HG02759 (cell line): Measurements from ENCODE around the gene ZFP36L1.

Source experiments
- ATAC-seq: cut with Tn5 transposase; IDR thresholded peaks from one replicate; pipeline ENCODE4 v1.9.1; 2021; ENCODE audit warnings: mild to moderate bottlenecking, moderate library complexity; ENCODE audit not compliant: unreplicated experiment

Gene ZFP36L1, protein sequence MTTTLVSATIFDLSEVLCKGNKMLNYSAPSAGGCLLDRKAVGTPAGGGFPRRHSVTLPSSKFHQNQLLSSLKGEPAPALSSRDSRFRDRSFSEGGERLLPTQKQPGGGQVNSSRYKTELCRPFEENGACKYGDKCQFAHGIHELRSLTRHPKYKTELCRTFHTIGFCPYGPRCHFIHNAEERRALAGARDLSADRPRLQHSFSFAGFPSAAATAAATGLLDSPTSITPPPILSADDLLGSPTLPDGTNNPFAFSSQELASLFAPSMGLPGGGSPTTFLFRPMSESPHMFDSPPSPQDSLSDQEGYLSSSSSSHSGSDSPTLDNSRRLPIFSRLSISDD

DNA sequence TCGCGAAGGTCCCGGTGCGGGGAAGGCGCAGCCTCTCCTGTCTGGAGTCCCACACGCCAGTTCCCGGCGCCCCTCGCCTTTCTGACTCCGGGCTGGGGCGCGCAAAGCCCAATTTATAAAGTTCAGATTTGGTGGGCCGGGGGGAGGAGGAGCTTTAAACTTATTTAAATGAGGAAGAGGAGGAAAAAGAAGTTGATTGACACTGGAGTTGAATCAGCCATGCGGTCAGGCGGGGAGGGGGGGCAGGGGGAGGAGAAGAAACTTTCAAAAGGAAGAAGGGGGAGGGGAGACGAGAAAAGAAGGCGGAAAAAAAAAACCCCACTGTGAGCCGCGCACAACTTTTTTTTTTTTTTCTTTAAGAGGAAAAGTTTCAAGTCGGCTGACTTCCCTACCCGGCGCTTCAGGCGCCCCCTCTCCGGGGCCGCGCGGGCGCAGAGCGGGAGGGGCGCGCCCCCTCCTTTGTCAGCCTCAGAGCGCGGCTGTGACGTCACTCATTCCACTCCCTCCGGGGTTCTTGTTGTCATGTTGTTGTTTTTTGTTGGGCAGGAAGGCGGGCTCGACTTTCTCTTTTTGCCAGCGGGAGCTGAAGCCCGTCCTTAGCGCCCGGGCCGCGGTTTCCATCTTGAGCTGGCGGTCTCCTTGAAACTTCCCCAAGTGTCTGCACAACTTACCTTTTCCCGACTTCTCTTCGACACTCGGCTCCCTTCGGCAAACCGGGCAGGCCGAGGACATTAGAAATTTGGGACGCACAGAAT is at the start of gene ZFP36L1:
ZFP36L1 (minus strand) TSS at position 89 of the 755 bp plus-strand sequence. CDS start 129 bp downstream, outside the sequence.
- peak; percentile 42 for ATAC-seq

DNA sequence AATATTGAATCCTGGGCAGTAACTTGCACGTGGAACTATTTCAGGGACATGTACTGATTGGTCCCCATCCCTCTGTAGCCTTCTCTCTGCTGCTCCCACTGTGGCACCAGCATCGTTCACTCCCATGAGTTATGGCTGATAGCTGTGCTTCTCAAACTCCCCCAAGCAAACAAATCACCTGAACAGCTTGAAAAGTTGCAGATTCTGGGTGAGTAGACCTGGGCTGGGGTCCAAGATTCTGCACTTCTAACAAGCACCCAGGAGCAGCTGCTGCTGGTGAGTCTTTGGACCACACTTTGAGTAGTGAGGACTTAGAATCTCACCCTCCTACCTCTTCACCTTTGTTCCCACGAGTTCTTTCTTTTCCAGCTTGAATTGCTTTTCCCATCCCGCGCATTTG is 49.4 kb upstream of the ZFP36L1 start:
- ATAC-seq: no peak

DNA sequence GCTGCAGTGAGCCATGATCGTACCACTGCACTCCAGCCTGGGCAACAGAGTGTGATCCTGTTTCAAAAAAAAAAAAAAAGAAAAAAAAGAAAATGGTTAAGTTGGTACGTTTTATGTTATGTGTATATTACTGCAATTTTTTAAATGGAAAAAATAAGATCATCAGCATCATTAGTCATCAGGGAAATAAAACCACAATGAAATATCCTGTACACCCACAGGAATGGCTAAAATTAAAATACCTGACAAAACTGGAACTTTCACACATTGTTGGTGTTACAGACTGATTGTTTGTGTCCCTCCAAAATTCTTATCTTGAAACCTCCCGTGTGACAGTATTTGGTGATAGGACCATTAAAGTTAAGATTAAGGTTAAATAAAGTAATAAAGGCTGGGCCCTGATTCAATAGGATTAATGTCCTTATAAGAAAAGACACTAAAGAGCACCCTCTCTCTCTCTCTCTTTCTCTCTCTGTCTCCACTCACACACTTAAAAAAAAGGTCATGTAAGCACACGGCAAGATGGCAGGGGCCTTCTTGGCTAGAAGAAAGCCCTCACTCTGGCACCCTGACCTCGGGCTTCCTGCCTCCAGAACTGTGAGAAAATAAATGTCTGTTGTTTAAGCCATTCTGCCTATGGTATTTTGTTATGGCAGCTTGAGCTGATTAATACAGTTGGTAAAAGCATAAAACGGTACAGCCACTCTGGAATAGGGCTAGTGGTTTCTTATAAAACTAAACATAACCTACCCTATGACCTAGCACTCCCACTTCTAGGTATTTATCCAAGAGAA is 48.3 kb upstream of the ZFP36L1 start:
- ATAC-seq: no peak

DNA sequence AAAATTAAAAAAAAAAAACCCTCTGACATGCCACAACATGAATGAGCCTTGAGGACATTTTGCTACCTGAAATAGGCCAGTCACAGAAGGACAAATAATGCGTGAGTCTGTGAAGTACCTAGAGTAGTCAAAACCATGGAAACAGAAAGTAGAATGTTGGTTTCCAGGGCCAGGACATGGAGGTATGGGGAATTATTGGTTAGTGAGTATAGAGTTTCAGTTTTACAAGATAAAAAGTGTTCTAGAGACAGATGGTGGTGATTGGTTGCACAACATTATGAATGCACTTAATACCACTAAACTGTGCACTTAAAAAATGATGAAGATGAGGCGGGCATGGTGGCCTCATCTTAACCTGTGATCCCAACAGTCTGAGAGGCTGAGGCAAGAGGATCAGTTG is 47.6 kb upstream of the ZFP36L1 start:
- no peak for ATAC-seq

DNA sequence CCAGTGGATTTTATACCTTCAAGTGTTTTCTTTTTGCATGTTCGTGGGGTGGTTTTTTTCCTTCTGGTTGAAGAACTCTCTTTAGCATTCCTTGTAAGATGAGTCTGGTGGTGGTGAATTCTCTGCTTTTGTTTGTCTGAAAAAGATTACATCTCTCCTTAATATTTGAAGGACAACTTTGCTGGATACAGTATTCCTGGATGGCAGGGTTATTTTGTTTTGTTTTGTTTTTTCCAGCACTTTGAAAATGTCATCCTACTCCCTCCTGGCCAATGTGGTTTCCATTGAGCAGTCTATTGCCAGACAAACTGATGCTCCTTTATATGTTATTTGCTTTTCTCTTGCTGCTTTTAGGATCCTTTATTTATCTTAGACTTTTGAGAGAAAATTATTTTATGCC is 43.2 kb upstream of the ZFP36L1 start:
- ATAC-seq: no peak

DNA sequence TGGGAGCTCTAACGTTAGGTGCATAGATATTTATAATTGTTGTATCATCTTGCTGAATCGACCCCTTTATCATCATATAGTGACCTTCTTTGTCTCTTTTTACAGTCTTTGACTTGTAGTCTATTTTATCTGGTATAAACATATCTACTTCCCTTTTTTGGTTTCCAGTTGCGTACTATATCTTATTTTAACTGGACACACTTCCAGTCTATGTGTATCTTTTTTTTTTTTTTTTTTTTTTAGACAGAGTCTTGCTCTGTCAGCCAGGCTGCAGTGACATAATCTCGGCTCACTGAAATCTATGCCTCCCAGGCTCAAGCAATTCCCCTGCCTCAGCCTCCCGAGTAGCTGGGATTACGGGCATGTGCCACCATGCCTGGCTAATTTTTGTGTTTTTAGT is 41.9 kb upstream of the ZFP36L1 start:
- ATAC-seq: no peak

DNA sequence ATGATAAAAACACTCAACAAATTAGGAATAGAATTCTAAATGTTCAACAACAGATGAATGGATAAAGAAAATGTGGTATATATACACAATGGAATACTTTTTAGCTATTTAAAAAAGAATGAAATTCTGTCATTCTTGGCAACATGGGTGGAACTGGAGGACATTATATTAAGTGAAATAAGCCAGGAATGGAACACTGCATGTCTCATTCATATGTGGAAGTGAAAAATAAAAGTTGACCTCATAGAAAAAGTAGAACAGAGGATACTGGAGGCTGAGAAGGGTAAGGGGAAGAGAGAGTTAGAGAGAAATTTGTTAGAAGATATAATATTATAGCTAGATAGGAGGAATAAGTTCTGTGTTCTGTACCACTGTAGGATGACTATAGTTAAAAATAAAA is 35.8 kb upstream of the ZFP36L1 start:
- ATAC-seq: no peak

DNA sequence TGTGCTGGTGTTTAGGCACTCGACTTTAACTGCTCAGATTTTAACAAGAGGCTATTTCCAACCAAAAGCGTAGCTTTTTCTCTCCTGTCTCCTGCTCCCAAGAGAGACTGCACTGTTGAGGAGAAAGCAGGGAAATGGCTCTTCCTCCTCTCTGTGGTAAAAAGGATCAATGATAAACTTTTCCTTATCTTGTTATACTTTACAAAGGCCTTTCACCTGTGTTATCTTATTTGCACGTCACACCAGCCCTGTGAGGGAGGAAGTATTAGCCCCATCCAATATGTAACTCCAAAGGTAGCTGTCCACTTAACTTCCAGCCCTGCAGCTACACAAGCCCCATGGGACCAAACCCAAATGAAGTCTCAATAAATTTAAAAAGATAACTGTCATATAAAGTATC is 32.9 kb upstream of the ZFP36L1 start:
- no peak for ATAC-seq

DNA sequence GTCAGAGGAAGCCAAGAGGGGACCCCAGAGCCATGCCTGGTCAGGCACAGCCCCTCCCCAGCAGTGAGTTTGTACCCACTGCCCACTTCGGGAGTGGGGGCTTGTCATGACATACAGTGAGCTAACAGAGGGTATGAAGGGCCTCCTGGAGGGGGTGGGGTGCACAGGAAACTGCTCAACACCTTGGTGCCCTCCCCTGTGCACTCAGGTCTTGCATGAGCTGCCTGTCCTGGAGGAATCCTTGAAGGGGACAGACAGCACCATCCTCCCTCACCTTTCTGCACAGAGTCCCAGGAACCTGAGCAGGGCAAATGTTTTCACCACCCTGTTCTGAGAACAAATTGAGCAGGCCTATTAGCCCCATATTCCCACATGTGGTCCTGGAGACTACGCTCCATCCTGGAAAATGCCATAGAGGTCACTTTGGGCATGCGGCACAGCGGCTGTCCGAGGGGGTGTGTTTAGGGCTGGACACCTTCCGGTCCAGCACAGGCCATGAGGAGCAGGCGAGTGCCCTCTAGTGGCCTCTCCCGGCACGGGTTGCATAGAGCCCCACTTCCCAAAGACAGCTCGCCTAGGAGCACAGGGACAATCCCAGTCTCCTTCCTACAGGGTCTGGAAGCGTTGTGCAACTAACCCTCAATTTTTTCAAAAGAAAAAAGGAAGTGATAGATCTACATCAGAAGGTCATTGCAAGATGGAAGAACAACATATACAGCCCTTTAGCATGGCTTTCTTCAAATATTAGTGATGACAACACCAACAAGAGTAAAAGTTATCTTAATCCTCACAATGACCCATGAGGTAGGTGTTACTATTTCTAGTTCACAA is 31.9 kb upstream of the ZFP36L1 start:
- no peak for ATAC-seq

DNA sequence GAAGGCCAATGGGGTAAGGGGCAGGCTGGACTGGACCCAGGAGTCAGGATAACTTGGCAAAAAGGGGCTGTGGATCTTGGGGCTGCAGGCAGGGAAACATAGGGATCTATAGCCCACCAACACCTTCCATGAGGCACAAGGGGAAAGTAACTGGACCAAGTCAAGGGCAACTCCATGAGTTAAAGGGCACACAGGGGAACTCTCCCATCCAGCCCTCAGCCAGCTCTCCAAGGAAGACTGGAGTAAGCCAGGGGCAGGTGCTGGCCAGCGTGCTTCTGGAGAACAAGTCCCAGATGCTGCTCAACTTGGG is 31.3 kb upstream of the ZFP36L1 start:
- ATAC-seq: no peak

DNA sequence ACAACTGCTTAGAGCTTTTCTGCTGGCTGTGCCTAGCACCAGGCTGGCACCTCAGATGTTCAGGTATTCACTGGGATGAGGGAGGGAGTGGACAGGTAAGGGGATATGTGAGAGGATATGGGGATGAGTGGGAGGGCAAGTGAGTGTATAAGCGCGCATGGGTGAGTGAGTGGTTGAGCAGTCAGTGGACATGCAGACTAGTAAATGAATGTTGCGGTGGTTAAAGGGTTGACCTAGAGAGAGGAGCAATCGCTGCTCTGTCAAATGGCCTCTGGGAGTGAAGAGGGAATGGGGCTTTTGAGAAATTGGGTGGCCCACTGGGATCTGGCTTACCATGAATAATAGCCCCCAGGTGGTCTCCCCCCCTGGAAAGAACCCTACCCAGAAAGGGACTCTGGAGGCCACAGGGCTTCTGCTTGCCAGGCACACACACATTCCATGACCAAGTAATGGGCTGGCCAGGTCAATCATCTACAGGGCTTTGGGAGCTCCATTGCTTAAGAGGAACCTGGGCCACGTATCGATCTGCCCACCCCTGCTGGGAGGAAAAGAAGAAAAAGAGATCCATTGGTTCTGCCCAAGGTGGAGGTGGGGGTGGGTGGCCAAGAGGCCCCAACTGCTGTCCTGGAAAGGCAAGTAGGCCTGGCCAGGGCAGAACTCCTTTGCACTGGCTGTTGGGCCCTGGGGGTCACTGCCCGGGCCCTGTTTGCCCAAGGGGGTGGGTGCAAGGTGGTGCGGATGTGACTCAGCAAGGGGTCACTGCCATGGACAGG is 30.8 kb upstream of the ZFP36L1 start:
- no peak for ATAC-seq

DNA sequence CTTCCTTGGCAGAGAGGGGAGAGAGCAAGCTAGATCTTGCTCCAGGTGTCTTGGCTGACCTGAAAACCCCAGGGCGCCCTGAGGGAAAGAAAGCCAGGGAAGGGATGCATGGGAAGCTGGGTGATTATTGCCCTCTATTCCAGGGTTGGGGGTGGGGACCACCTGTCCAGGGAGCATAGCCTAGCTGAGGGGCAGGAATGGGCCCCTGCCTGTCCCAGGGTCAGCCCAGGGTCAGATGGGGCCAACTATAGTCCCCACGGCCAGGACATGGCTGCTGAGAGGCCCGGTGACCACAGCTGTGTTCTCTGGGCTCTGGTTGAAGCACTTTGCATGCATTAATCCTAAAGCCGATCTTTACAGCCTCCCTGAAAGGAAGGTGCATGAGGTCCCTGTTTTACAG is 30.1 kb upstream of the ZFP36L1 start:
- no peak for ATAC-seq

DNA sequence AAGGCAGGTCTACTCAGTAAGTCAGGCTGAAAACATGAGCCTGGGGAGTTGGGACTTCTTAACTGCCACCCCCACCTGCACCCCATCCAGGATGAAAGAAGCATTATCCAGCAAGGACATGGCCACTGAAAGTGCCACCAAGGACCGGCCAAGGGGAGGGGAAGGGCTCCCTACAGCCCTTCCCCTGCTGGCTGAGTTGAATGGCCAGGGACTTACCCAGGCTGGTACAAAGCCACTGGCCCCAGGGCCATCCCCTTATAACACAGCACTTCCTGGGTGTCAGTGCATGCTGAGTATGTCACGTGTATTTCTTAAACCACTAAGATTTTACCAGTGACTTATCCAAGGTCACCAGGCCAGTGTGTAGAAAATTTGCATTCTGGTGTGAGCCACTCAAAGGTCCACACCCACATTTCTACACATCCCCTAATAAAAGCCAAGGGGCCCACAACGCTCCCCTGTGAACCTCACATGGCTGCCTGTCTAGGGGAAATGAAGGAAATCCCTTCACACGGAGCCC is 29.3 kb upstream of the ZFP36L1 start:
- ATAC-seq: peak; percentile 69

DNA sequence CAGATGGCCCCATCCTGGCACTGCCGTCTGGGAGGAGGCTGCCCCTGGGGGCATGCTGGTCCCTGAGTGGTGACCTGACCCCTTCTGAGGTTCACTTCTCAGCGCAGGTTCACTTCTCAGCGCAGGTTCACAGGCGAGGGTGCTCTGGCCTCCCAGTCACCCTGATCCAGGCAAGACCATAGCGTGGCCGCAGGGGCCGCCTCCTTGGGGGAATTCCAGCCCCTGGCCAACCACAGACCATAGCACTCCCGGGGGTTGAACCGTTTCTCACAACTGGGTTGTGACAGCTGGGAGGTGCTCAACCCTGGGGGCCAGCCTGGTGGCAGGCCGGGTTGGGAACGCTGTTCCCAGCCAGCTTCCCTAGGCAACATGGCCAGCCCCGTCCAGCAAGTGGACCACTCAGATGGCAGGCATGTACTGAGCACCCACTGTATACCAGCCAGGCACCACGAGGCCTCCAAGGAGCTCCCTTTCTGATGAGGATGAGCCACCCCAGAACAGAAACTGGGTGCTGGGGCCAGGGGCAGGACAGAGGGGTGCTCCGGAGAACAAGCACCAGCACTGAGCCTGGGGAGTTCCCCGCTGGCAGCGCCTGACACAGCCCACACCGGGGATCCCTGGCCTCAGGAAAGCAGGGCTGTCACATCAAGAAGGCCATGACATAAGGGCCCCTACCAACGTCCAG is 28.3 kb upstream of the ZFP36L1 start:
- ATAC-seq: peak; percentile 42

DNA sequence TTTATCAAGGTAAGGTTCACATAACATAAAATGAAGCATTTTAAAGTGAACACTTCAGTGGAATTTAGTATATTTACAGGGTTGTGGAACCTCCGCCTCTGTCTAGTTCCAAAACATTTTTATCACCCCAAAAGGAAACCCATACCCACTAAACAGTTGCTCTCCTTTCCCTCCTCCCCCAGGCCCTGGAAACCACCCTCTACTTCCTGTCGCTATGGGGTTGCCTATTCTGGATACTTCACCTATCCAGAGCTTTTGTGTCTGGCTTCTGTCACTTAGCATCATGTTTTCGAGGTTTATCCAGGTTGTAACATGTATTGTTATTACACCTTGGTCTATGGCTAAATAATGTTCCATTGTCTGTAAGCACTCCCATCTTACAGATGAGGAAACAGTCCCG is 27.7 kb upstream of the ZFP36L1 start:
- no peak for ATAC-seq

DNA sequence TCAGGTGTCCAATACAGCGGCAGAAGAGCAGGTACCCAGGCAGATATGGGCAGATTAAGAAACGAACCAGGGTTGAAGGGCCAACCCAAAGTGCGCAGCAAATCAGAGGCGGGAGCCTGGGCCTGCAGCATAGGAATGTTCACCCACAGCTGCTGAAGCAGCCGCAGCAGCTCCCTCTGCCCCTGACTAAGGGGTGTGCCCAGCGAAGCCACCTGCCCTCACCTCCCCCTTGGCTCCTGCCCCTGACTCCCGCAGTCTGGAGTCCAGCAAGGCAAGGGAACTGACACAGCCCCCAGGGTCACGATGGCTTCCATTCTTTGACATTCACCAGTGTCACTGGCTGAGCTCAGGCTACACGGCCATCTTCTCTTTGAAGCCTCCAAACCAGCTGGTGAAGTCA is 27.3 kb upstream of the ZFP36L1 start:
- no peak for ATAC-seq

DNA sequence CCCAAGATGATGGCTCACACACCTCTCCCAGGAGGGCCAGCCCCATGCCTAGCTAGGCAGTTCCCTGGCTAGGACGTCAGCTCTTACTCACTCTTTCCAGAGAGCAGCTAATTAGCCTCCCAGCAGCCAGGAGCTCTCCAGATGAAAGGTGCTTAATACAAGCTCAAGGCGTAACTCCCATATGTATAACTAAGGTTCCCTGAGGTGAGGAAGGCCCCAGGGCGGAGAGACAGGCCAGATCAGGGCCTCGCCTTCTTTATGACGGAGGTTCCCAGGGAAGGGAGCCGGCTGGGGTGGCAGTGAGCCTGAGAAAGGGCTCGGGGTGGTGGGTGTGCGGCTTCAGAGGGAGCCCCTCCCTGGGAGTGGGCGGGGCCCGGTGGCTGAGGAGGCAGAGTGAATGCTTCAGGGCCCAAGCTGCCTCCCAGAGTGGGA is 26.4 kb upstream of the ZFP36L1 start:
- no peak for ATAC-seq

DNA sequence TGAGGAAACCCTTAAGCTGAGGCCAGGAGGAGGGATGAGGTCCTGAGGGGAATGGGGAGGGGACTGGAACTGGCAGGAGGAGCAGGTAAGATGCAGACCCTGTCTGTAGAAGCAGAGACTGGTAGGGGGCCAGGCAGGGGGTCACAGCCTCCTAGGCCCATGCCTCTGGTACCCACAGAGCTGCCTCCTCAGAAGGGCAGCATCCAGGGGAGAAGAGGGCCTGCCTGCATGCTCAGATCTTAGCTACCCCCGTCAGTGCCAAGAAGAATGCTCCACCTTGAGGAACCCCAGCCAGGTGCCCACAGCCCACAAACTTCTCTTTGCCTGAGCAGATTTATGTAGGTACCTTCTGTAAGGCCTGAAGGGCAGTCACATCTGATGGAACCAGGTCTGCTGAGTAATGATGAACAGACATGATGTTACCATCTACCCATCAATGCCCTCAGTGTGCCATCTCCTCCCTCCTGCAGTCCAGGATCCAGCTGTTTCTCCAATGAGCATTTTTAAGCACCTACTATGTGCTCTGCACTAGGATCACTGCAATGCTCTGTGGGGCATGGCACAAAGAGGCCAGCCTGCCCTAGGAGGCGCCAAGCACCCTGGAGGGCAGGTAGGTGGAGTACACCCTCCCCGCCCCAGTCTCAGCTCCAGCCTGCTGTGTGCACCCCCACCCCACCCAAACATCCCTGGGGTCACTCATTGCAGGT is 24.8 kb upstream of the ZFP36L1 start:
- ATAC-seq: no peak

DNA sequence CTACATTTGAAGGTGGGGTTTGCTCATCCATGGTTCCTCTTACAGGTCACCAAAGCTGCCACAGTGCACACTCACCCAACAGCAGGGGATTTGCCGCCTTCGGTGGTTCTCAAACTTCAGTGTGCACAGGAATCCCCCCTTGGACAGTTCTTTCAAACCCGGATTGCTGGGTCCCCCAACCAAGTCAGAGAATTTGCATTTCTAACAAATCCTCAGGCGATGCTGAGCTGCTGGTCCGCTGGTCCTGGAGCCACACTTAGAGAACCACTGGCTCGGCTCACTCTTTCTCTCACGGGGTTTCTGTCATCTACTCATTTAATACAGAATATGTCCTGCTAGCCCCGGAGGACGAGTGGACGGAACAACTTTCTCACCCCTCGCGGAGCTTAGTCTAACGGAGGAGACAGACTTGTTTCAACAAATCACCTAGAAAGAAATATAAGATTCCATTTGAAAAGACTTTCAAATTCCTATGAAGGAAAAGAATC is 24.1 kb upstream of the ZFP36L1 start:
- no peak for ATAC-seq
